MM.1S (cell line): Measurements from ENCODE around the gene PRKCA.

Experiments
- DNase-seq: peaks from one replicate; pipeline ENCODE4 v3.0.0-alpha.2; 2015
- H2AFZ ChIP-seq: fragments of 300-600 bp; sonication (generic); 2 replicates; pipeline ENCODE4 v1.6.0; 2016; ENCODE audit warnings: antibody characterized with exemption, low read length
- H3F3A ChIP-seq: fragments of 300-600 bp; sonication (generic); 2 replicates; pipeline ENCODE4 v1.6.1; 2016; ENCODE audit warnings: mild to moderate bottlenecking, antibody characterized with exemption, low read length, moderate library complexity, mixed read lengths; ENCODE audit not compliant: insufficient read depth
- H3K27ac ChIP-seq: fragments of 300-600 bp; sonication (generic); 2 replicates; pipeline ENCODE4 v1.5.1; 2016; ENCODE audit warnings: mild to moderate bottlenecking, low read length
- H3K27me3 ChIP-seq: fragments of 300-600 bp; sonication (generic); replicated peaks from 2 replicates; pipeline ENCODE4 v1.6.0; 2016; ENCODE audit warnings: low read length; ENCODE audit not compliant: insufficient read depth
- H3K36me3 ChIP-seq: fragments of 300-600 bp; sonication (generic); replicated peaks from 2 replicates; pipeline ENCODE4 v1.6.1; 2016; ENCODE audit warnings: mild to moderate bottlenecking, low read length, mixed read lengths; ENCODE audit not compliant: insufficient read depth
- H3K4me1 ChIP-seq: fragments of 300-600 bp; sonication (generic); 2 replicates; pipeline ENCODE4 v1.6.1; 2016; ENCODE audit warnings: low read length, mixed read lengths
- H3K4me2 ChIP-seq: fragments of 300-600 bp; sonication (generic); 2 replicates; pipeline ENCODE4 v1.6.0; 2016; ENCODE audit warnings: low read depth, low read length
- H3K4me3 ChIP-seq: fragments of 300-600 bp; sonication (generic); 2 replicates; pipeline ENCODE4 v1.5.1; 2016; ENCODE audit warnings: low read length, mixed read lengths
- H3K79me2 ChIP-seq: fragments of 300-600 bp; sonication (generic); 2 replicates; pipeline ENCODE4 v1.6.1; 2016; ENCODE audit warnings: mixed run types, low read length, mixed read lengths
- H3K9ac ChIP-seq: fragments of 300-600 bp; sonication (generic); 2 replicates; pipeline ENCODE4 v1.6.1; 2016; ENCODE audit warnings: low read length, mixed read lengths
- H3K9me2 ChIP-seq: fragments of 300-600 bp; sonication (generic); replicated peaks from 2 replicates; pipeline ENCODE4 v1.6.1; 2016; ENCODE audit warnings: mild to moderate bottlenecking, low read length, mixed read lengths; ENCODE audit not compliant: insufficient read depth
- H3K9me3 ChIP-seq: fragments of 300-600 bp; sonication (generic); replicated peaks from 2 replicates; pipeline ENCODE4 v1.6.1; 2016; ENCODE audit warnings: mild to moderate bottlenecking, low read length, mixed read lengths; ENCODE audit not compliant: insufficient read depth
- H4K20me1 ChIP-seq: fragments of 300-600 bp; sonication (generic); 2 replicates; pipeline ENCODE4 v1.6.1; 2016; ENCODE audit warnings: mild to moderate bottlenecking, low read length, moderate library complexity, mixed read lengths; ENCODE audit not compliant: insufficient read depth
- CTCF ChIP-seq: fragments of 300-600 bp; sonication (generic); IDR thresholded peaks from 2 replicates; pipeline ENCODE4 v1.5.1; 2016; ENCODE audit warnings: antibody characterized with exemption, low read length, mixed read lengths
- EZH2 ChIP-seq: fragments of 300-600 bp; sonication (generic); optimal IDR thresholded peaks from 2 replicates; pipeline ENCODE3; 2017; ENCODE audit warnings: low read depth, mild to moderate bottlenecking, antibody characterized with exemption, low read length, mixed read lengths
- EZH2phosphoT487 ChIP-seq: fragments of 300-600 bp; sonication (generic); IDR thresholded peaks from 2 replicates; pipeline ENCODE4 v1.6.1; 2018; ENCODE audit warnings: antibody characterized with exemption, low read length

Gene PRKCA

GRCh38 chr17:66740226-66740625 lies 437.8 kb downstream of the PRKCA start:
- Histone ChIP-seq H3K79me2 (no peaks in the 10 kb centered on the region), H3K9ac (no peak overlapping the region), H3K27me3 (no peaks in the 10 kb centered on the region), H3K4me1 (no peaks in the 10 kb centered on the region), H4K20me1 (no peaks in the 10 kb centered on the region), H3K36me3 (no peaks in the 10 kb centered on the region), H2AFZ (no peak overlapping the region), H3K9me3 (no peaks in the 10 kb centered on the region), H3K4me2 (no peak overlapping the region), H3K27ac (no peak overlapping the region), H3K9me2 (no peaks in the 10 kb centered on the region), H3K4me3 (no peak overlapping the region), H3F3A (no peaks in the 10 kb centered on the region)
- no peak for TF ChIP-seq EZH2phosphoT487
- TF ChIP-seq EZH2: no peak
- no peak for TF ChIP-seq CTCF
- no peak for DNase-seq

- Histone ChIP-seq H3K4me3 (no peak overlapping the region), H3K36me3 (no peaks in the 10 kb centered on the region), H3K4me2 (no peak overlapping the region)
Observed at GRCh38 chr17:66743511-66743910, 441.1 kb downstream of the PRKCA start.

GRCh38 chr17:66746736-66747135 lies 444.3 kb downstream of the PRKCA start:
- H3K4me1 ChIP-seq: no peaks in the 10 kb centered on the region
- no peak overlapping the region for H3K9ac ChIP-seq
- H3K36me3 ChIP-seq: no peaks in the 10 kb centered on the region
- no peaks in the 10 kb centered on the region for H3K79me2 ChIP-seq
- H3F3A ChIP-seq: no peaks in the 10 kb centered on the region
- no peaks in the 10 kb centered on the region for H3K9me2 ChIP-seq
- H4K20me1 ChIP-seq: no peaks in the 10 kb centered on the region
- TF ChIP-seq CTCF (no peak), EZH2 (no peak), EZH2phosphoT487 (no peak)
- H3K4me3 ChIP-seq: no peak overlapping the region
- no peak for DNase-seq
- H3K4me2 ChIP-seq: no peak overlapping the region
- no peaks in the 10 kb centered on the region for H3K27me3 ChIP-seq
- H3K27ac ChIP-seq: no peak overlapping the region
- no peaks in the 10 kb centered on the region for H3K9me3 ChIP-seq
- H2AFZ ChIP-seq: no peak overlapping the region

More at GRCh38 chr17:66743511-66743910, 441.1 kb downstream of the PRKCA start:
- Histone ChIP-seq H3K27me3 (no peaks in the 10 kb centered on the region), H4K20me1 (no peaks in the 10 kb centered on the region), H3K9ac (no peak overlapping the region), H3K27ac (no peak overlapping the region), H3K9me2 (no peaks in the 10 kb centered on the region), H3K79me2 (no peaks in the 10 kb centered on the region), H3K4me1 (no peaks in the 10 kb centered on the region), H3F3A (no peaks in the 10 kb centered on the region), H3K9me3 (no peaks in the 10 kb centered on the region), H2AFZ (no peak overlapping the region)
- TF ChIP-seq EZH2 (no peak), EZH2phosphoT487 (no peak), CTCF (no peak)
- DNase-seq: no peak
